DND-41 (cell line): ENCODE results near the gene EMP2.

ENCODE experiments used
- CTCF ChIP-seq: IDR thresholded peaks from 2 replicates; pipeline ENCODE4 v1.5.1; 2012; ENCODE audit warnings: borderline replicate concordance, low read length, moderate library complexity, mild to moderate bottlenecking; ENCODE audit not compliant: poor library complexity, severe bottlenecking; ENCODE audit errors: extremely low read depth
- EZH2 ChIP-seq: IDR thresholded peaks from 3 replicates; pipeline ENCODE4 v1.6.1; 2012; ENCODE audit warnings: borderline replicate concordance, low read depth, mild to moderate bottlenecking, moderate library complexity, low read length, inconsistent platforms; ENCODE audit not compliant: severe bottlenecking

DNA sequence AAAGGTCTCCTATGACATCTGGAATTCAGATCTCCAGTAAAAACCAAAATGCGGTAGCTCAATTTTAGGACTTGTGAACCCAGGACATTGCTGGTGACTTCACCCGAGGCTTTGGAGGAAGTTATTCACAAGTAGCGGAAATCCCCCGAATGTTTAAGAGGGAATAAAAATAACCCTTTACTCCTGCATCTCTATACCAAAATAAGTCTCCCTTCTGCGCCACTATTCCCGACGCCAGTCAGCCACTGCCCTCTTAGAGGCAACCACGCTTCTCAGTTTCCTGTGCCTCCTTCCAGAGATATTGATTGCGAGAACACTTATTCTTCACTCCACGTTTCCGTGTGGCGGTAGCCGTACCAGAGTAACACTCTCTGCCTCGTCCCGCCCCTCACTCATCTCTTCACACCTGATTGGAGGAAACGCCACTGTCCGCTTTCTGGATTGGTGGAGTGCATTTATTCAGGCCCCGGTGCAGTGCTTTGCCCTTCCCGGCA lies 27.4 kb downstream of the EMP2 start:
- TF ChIP-seq CTCF (no peak), EZH2 (no peak)
